GM12892 (cell line): Measurements from ENCODE around the gene RITA1. TPM values are rescaled to one million over a fixed set of nuclear protein-coding genes. Genes with fewer than 3 reads are reported as not detected.
"Not testable (repeated sequence)": the region's sequence is repeated elsewhere in the genome, so short reads cannot be mapped to it uniquely, and the experiment has no call there.

ENCODE experiments used
- DNase-seq: peaks from one replicate; pipeline ENCODE4 v3.0.0; 2011; ENCODE audit not compliant: insufficient read length
- FAIRE-seq: peaks from 2 replicates; lab custom pipeline; 2011; peaks lifted over from hg19 to GRCh38; lab: Jason Lieb, UNC
- POLR2A ChIP-seq: IDR thresholded peaks from 2 replicates; pipeline ENCODE4 v1.6.1; 2011; ENCODE audit warnings: low read depth, low read length, control low read depth
- POLR2AphosphoS5 ChIP-seq: IDR thresholded peaks from 2 replicates; pipeline ENCODE4 v1.6.1; 2011; ENCODE audit warnings: low read depth, low read length, control low read depth
- TAF1 ChIP-seq: IDR thresholded peaks from 2 replicates; pipeline ENCODE4 v1.6.1; 2011; ENCODE audit warnings: low read depth, mild to moderate bottlenecking, control low read depth, low read length, borderline replicate concordance
- polyA plus RNA-seq: library from polyadenylated mRNA; unstranded; fragments of >200 nt; gene quantifications from one replicate; pipeline ENCODE4 v1.2.1, GENCODE V29; 2012; ENCODE audit warnings: missing spikeins, inconsistent platforms; ENCODE audit not compliant: missing spikeins

Gene RITA1
- polyA plus RNA-seq: 10.5 TPM

- TF ChIP-seq POLR2A: peak; percentile 93
- TF ChIP-seq POLR2AphosphoS5: peak; percentile 85; the same call in 1 of the 2 replicates
- TF ChIP-seq TAF1: peak; percentile 93
- DNase-seq (peak; percentile 65), FAIRE-seq (no peak)
These were observed at the start of gene RITA1, which contains the start of gene DDX54 for GRCh38 chr12:113185180-113186032. RITA1 (plus strand) TSS chr12:113185721; CDS start chr12:113186747, 1,026 bp downstream. DDX54 (minus strand) TSS chr12:113185478; CDS start chr12:113185451, 27 bp downstream.

GRCh38 chr12:113136128-113136989, 49.2 kb upstream of the RITA1 start:
- TF ChIP-seq POLR2AphosphoS5 (no peak), POLR2A (no peak), TAF1 (no peak)
- DNase-seq (peak; percentile 2), FAIRE-seq (no peak)

DNA sequence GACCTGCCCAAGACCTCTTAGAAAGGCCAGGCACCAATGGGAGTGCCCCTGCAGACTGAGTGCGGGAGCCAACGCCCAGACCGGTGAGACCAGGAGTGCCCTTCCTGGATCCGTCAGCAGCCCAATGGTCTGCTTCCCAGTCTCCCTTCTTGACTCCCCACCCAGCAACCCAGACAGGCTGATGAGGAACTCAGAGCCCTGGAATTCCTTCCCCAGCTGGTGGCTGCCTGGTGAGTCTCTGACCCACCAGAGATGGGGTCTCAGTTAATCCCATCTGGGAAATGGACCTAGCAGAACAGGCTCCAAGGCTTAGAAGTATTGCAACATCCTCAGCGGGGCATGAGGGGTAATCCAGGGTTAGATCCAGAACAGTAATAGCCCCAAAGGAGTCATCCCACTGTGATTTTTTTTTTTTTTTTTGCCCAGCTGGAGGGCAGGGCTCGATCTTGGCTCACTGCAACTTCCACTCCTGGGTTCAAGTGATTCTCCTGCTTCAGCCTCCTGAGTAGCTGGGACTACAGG, 48.5 kb upstream of the RITA1 start:
- DNase-seq (peak; percentile 2), FAIRE-seq (no peak)
- TF ChIP-seq TAF1 (no peak), POLR2A (no peak), POLR2AphosphoS5 (no peak)

GRCh38 chr12:113137861-113138783, 47.4 kb upstream of the RITA1 start:
- TF ChIP-seq TAF1 (no peak), POLR2A (no peak), POLR2AphosphoS5 (no peak)
- no peak for FAIRE-seq
- no peak for DNase-seq

DNA sequence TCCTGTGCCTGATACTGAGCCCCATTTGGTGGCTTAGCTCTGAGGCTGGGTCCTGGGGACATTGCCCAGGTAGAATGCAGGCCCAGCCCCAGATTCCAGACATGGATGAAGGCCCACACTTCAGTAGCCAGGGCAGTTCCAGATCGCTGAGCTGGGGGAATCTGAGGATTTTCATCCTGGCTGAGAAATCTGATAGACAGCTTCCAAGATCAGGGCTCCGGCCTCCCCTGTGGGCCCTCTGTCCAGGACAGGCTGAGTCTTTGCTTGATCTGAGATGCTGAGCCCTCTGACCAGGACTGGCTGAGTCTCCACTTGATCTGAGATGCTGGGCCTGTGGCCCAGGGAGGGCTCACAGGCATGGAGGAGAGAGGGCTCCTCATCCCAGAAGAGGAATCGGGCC, 46.7 kb upstream of the RITA1 start:
- no peak for DNase-seq
- FAIRE-seq: no peak
- no peak for TF ChIP-seq TAF1
- TF ChIP-seq POLR2A: no peak
- no peak for TF ChIP-seq POLR2AphosphoS5

GRCh38 chr12:113140706-113141105, 44.8 kb upstream of the RITA1 start:
- no peak for TF ChIP-seq POLR2A
- TF ChIP-seq TAF1: no peak
- TF ChIP-seq POLR2AphosphoS5: no peak
- DNase-seq (no peak), FAIRE-seq (no peak)

DNA sequence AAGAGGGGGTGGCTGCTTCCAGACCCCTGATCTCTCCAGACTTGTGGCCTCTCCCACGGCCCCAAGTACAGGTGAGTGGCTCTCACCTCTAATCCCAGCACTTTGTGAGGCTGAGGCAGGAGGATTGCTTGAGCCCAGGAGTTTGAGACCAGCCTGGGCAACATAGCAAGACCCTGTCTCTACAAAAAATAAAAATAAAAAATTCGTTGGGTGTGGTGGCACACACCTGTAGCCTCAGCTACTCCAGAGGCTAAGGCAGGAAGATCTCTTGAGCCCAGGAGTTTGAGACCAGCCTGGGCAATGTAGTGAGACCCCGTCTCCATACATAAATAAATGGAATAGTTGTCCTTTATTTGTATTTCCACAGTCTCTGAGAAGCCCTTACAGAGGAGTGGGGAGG, 43.8 kb upstream of the RITA1 start:
- not testable (repeated sequence) for DNase-seq, FAIRE-seq

DNA sequence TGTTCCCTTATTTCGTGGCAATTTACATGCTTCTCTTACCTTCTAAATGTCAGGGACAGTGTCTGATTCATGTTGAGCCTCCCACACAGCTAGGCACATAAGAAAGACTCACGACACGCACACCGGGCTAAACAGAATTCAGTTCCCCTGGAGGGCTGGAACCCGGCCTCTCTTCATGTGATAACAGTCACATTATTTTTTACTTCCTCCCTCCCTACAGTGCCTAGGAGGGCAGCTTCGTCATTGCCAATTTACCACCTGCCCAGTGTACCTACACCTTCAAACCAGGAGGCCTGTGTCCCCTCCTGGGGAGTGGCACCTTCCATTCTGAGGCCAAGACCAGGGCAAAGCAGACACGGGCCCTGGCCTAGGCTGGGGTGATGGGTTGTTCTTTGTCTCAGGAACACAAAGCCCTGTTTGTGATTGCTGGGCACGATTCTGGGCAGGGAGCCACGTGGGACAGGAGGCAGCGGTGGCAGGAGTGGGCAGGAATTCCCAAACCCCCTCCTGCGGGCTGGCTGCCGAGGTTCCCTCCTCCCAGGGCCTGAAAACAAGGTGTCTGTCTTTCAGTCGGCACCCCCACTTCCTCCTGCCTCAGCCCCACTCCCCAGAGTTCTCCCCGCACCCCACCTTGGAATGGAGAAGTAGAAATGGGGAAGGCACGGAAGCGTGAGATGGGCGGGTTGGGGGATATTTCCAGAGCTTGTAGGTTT, 43.2 kb upstream of the RITA1 start:
- TF ChIP-seq POLR2AphosphoS5: no peak
- no peak for TF ChIP-seq TAF1
- TF ChIP-seq POLR2A: no peak
- DNase-seq: peak; percentile 8
- FAIRE-seq: peak; percentile 30

DNA sequence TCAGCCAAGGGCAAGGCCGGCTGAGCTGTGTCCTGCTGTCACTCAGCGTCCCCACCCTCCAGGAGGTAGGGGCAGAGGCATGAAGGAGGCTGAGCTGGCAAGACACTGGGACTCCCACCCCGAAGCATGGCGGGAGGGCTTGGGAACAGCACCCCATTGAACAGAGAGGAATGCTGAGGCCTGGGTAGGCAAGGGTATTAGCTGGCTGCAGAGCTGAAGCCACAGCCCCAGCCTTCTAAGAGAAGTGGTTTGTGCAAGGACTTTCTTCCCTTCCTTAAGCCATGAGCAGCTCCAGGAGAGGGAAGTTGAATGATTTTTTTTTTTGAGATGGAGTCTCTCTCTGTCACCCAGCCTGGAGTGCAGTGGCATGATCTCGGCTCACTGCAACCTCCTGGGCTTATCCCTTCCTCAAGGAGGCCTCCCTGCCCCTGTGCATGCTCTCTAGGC, 42.6 kb upstream of the RITA1 start:
- TF ChIP-seq POLR2A (no peak), POLR2AphosphoS5 (no peak), TAF1 (no peak)
- no peak for FAIRE-seq
- DNase-seq: no peak

GRCh38 chr12:113143959-113144358, 41.6 kb upstream of the RITA1 start:
- DNase-seq: no peak
- FAIRE-seq: no peak
- TF ChIP-seq POLR2AphosphoS5 (no peak), POLR2A (no peak), TAF1 (no peak)
